ENCODE measurements around the gene RPP30.

- no peak for TF ChIP-seq CTCF (conservative IDR thresholded peaks at IDR 0.05; ENCODE audit: low read depth in 2 of 2)
- no peak for TF ChIP-seq CREB1 (CRISPR knock-in tag; IDR thresholded peaks at IDR 0.05; ENCODE audit: low read depth)
- TF ChIP-seq POLR2AphosphoS5 (IDR thresholded peaks at IDR 0.05; ENCODE audit: low read depth), result no peak
- no peak for TF ChIP-seq EZH2phosphoT487 (IDR thresholded peaks at IDR 0.05; ENCODE audit: unreplicated experiment)
- no peak for TF ChIP-seq REST (IDR thresholded peaks at IDR 0.05; ENCODE audit: unreplicated experiment)
- TF ChIP-seq EZH2 (IDR thresholded peaks at IDR 0.05; ENCODE audit: low read depth, unreplicated experiment), result no peak
Observed at GRCh38 chr10:90939648-90940047, 67.9 kb downstream of the RPP30 start.

Data from GM23338 (cell line).